H1 (cell line): Measurements from ENCODE around the gene LRRTM4. TPM values are rescaled to one million over a fixed set of nuclear protein-coding genes. Genes with fewer than 3 reads are reported as not detected.

Experiments
- EP300 ChIP-seq, 2 experiments: IDR thresholded peaks; 1 replicate in 1 of 2; 2 replicates in 1 of 2; pipeline ENCODE4 v1.6.1; 2011 to 2012; ENCODE audit warnings: low read depth in 2 of 2, low read length in 2 of 2, mild to moderate bottlenecking in 2 of 2, borderline replicate concordance in 1 of 2, inconsistent platforms in 1 of 2, moderate library complexity in 1 of 2
- EZH2 ChIP-seq: fragments of 200-600 bp; sonication (generic); IDR thresholded peaks from 2 replicates; pipeline ENCODE4 v1.7.1; 2012; ENCODE audit warnings: low read depth, mild to moderate bottlenecking, moderate library complexity, low read length, inconsistent platforms; ENCODE audit not compliant: severe bottlenecking
- YY1 ChIP-seq: IDR thresholded peaks from 2 replicates; pipeline ENCODE4 v1.6.1; 2011; ENCODE audit warnings: low read depth, mild to moderate bottlenecking, low read length
- polyA plus RNA-seq, 7 experiments: library from polyadenylated mRNA; depleted of rRNA in 3 of 7; stranded (reverse) in 5 of 7; unstranded in 2 of 7; fragments of >200 nt in 5 of 7; fragments of 200-250 nt in 2 of 7; gene quantifications; 1 replicate in 5 of 7; 2 replicates in 1 of 7; 4 replicates in 1 of 7; pipeline versions ENCODE4 v1.2.1 to v1.2.3, GENCODE V29; 2011 to 2013; ENCODE audit warnings: missing spikeins in 2 of 7, mixed read lengths in 2 of 7
- total RNA-seq: library from RNA; stranded (reverse); fragmentation: NEBNext Ultra II Directional; extraction: Animal tissue kit (Norgen Biotek cat#: 25700); gene quantifications from 2 replicates; pipeline ENCODE4 v1.2.1, GENCODE V29; 2021
- TF ChIP-seq, protein P1 (sequence below): fragments of 300-600 bp; sonication (generic); IDR thresholded peaks from 2 replicates; pipeline ENCODE4 v1.7.1; 2012; ENCODE audit warnings: low read length, moderate library complexity, mild to moderate bottlenecking, inconsistent platforms; ENCODE audit not compliant: insufficient replicate concordance

The LRRTM4 gene
- total and polyA plus RNA-seq, 2 of the 8 experiments (the other 6 are each of a cell fraction or from before 2014, with no cell fraction given) = 3.6 to 9.5 TPM

DNA sequence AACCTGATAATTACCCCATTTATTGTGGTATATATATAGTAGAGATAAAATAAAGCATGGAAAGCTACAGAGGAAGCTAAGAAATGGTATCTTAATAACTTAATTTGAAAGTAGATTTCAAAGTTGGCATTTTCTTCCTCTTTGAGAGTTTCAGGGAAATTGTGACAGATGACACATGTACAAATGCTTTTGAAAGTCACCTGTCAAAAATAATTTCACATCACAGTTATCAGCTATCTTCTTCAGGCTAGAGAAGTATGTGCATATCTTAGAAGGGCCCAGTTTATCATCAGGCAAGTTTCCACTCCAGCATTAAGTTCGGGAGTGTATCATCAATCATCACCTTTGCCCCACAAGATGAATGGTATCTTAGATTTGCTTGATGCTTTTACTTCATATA is 457.9 kb downstream of the LRRTM4 start (continued):
- TF ChIP-seq, protein P1, sequence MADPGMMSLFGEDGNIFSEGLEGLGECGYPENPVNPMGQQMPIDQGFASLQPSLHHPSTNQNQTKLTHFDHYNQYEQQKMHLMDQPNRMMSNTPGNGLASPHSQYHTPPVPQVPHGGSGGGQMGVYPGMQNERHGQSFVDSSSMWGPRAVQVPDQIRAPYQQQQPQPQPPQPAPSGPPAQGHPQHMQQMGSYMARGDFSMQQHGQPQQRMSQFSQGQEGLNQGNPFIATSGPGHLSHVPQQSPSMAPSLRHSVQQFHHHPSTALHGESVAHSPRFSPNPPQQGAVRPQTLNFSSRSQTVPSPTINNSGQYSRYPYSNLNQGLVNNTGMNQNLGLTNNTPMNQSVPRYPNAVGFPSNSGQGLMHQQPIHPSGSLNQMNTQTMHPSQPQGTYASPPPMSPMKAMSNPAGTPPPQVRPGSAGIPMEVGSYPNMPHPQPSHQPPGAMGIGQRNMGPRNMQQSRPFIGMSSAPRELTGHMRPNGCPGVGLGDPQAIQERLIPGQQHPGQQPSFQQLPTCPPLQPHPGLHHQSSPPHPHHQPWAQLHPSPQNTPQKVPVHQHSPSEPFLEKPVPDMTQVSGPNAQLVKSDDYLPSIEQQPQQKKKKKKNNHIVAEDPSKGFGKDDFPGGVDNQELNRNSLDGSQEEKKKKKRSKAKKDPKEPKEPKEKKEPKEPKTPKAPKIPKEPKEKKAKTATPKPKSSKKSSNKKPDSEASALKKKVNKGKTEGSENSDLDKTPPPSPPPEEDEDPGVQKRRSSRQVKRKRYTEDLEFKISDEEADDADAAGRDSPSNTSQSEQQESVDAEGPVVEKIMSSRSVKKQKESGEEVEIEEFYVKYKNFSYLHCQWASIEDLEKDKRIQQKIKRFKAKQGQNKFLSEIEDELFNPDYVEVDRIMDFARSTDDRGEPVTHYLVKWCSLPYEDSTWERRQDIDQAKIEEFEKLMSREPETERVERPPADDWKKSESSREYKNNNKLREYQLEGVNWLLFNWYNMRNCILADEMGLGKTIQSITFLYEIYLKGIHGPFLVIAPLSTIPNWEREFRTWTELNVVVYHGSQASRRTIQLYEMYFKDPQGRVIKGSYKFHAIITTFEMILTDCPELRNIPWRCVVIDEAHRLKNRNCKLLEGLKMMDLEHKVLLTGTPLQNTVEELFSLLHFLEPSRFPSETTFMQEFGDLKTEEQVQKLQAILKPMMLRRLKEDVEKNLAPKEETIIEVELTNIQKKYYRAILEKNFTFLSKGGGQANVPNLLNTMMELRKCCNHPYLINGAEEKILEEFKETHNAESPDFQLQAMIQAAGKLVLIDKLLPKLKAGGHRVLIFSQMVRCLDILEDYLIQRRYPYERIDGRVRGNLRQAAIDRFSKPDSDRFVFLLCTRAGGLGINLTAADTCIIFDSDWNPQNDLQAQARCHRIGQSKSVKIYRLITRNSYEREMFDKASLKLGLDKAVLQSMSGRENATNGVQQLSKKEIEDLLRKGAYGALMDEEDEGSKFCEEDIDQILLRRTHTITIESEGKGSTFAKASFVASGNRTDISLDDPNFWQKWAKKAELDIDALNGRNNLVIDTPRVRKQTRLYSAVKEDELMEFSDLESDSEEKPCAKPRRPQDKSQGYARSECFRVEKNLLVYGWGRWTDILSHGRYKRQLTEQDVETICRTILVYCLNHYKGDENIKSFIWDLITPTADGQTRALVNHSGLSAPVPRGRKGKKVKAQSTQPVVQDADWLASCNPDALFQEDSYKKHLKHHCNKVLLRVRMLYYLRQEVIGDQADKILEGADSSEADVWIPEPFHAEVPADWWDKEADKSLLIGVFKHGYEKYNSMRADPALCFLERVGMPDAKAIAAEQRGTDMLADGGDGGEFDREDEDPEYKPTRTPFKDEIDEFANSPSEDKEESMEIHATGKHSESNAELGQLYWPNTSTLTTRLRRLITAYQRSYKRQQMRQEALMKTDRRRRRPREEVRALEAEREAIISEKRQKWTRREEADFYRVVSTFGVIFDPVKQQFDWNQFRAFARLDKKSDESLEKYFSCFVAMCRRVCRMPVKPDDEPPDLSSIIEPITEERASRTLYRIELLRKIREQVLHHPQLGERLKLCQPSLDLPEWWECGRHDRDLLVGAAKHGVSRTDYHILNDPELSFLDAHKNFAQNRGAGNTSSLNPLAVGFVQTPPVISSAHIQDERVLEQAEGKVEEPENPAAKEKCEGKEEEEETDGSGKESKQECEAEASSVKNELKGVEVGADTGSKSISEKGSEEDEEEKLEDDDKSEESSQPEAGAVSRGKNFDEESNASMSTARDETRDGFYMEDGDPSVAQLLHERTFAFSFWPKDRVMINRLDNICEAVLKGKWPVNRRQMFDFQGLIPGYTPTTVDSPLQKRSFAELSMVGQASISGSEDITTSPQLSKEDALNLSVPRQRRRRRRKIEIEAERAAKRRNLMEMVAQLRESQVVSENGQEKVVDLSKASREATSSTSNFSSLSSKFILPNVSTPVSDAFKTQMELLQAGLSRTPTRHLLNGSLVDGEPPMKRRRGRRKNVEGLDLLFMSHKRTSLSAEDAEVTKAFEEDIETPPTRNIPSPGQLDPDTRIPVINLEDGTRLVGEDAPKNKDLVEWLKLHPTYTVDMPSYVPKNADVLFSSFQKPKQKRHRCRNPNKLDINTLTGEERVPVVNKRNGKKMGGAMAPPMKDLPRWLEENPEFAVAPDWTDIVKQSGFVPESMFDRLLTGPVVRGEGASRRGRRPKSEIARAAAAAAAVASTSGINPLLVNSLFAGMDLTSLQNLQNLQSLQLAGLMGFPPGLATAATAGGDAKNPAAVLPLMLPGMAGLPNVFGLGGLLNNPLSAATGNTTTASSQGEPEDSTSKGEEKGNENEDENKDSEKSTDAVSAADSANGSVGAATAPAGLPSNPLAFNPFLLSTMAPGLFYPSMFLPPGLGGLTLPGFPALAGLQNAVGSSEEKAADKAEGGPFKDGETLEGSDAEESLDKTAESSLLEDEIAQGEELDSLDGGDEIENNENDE = no peak
- no peak for TF ChIP-seq EZH2
- no peak for TF ChIP-seq YY1
- no peak for TF ChIP-seq EP300 (IDR thresholded peaks at IDR 0.05; ENCODE audit: borderline replicate concordance in 1 of 2, low read depth in 2 of 2, low read length in 2 of 2)
